CD14-positive monocyte (primary cell): ENCODE measurements around the gene PEX10. TPM values are rescaled to one million over a fixed set of nuclear protein-coding genes. Genes with fewer than 3 reads are reported as not detected.

Experiments used
- DNase-seq, 3 donors: peaks; one replicate each; pipeline ENCODE4 v3.0.0-alpha.2; 2011 to 2022
- H2AFZ ChIP-seq: 2 replicates; pipeline ENCODE4 v1.6.0; 2012; ENCODE audit warnings: mild to moderate bottlenecking, low read depth, low read length, inconsistent platforms; ENCODE audit not compliant: insufficient read depth, poor library complexity, severe bottlenecking
- H3K27ac ChIP-seq, 2 donors: 1 replicate in 1 of 2; 2 replicates in 1 of 2; pipeline ENCODE4 v1.5.1; 2012 to 2013; ENCODE audit warnings: low read length in 2 of 2, control low read depth in 1 of 2, inconsistent platforms in 1 of 2, low read depth in 1 of 2, mild to moderate bottlenecking in 1 of 2
- H3K27me3 ChIP-seq, 2 donors: one replicate each; pipeline versions ENCODE4 v1.6.0 to v1.6.1; 2011 to 2013; ENCODE audit warnings: low read length in 2 of 2; ENCODE audit not compliant: control insufficient read depth in 2 of 2, insufficient read depth in 2 of 2
- H3K36me3 ChIP-seq, 2 donors: replicated peaks in 1 of 2; 1 replicate in 1 of 2; 2 replicates in 1 of 2; pipeline versions ENCODE4 v1.5.1 to v1.6.1; 2012 to 2013; ENCODE audit warnings: low read length in 2 of 2, control low read depth in 1 of 2, inconsistent platforms in 1 of 2, mild to moderate bottlenecking in 1 of 2; ENCODE audit not compliant: insufficient read depth in 2 of 2, control insufficient read depth in 1 of 2
- H3K4me1 ChIP-seq, 2 donors: 1 replicate in 1 of 2; 2 replicates in 1 of 2; pipeline versions ENCODE4 v1.5.1 to v1.6.1; 2012 to 2013; ENCODE audit warnings: low read length in 2 of 2, control low read depth in 1 of 2, inconsistent platforms in 1 of 2, mild to moderate bottlenecking in 1 of 2, moderate library complexity in 1 of 2; ENCODE audit not compliant: insufficient read depth in 2 of 2, control insufficient read depth in 1 of 2
- H3K4me2 ChIP-seq: replicated peaks from 2 replicates; pipeline ENCODE3; 2012; ENCODE audit warnings: low read length, moderate library complexity, mild to moderate bottlenecking; ENCODE audit not compliant: poor library complexity, severe bottlenecking; ENCODE audit errors: extremely low read depth
- H3K4me3 ChIP-seq, 3 experiments: fragments of 200-600 bp in 1 of 3; sonication (generic) in 1 of 3; replicated peaks in 1 of 3; 1 replicate in 2 of 3; 2 replicates in 1 of 3; pipeline ENCODE4 v1.5.1; 2011 to 2013; ENCODE audit warnings: low read length in 3 of 3, mild to moderate bottlenecking in 3 of 3, control low read depth in 2 of 3, low read depth in 2 of 3, inconsistent platforms in 1 of 3, moderate library complexity in 1 of 3
- H3K79me2 ChIP-seq: 2 replicates; pipeline ENCODE4 v1.6.0; 2012; ENCODE audit warnings: mild to moderate bottlenecking, control low read depth, inconsistent platforms, low read length, moderate library complexity; ENCODE audit not compliant: insufficient read depth
- H3K9ac ChIP-seq: 2 replicates; pipeline ENCODE4 v1.6.0; 2017; ENCODE audit warnings: low read length, mild to moderate bottlenecking; ENCODE audit not compliant: insufficient read depth, poor library complexity, severe bottlenecking
- H3K9me3 ChIP-seq, 2 donors: replicated peaks in 1 of 2; 1 replicate in 1 of 2; 2 replicates in 1 of 2; pipeline versions ENCODE4 v1.5.1 to v1.6.1; 2012 to 2013; ENCODE audit warnings: low read length in 2 of 2, control low read depth in 1 of 2; ENCODE audit not compliant: control insufficient read depth in 1 of 2, insufficient read depth in 1 of 2
- H4K20me1 ChIP-seq: 2 replicates; pipeline ENCODE4 v1.6.0; 2012; ENCODE audit warnings: mild to moderate bottlenecking, low read length, control low read depth, moderate library complexity; ENCODE audit not compliant: insufficient read depth
- H3K27ac Mint-ChIP-seq, 7 donors: one replicate each; pipeline ENCODE4 v1.8.0; 2020; ENCODE audit warnings: mild to moderate bottlenecking in 7 of 7, mixed read lengths in 7 of 7, moderate library complexity in 6 of 7, inconsistent platforms in 2 of 7
- H3K27me3 Mint-ChIP-seq, 3 donors: one replicate each; pipeline ENCODE4 v1.8.0; 2021 to 2022; ENCODE audit warnings: low read depth in 3 of 3, mild to moderate bottlenecking in 3 of 3, mixed read lengths in 3 of 3, moderate library complexity in 3 of 3, inconsistent platforms in 1 of 3
- H3K36me3 Mint-ChIP-seq, 2 donors: one replicate each; pipeline ENCODE4 v1.8.0; 2020; ENCODE audit warnings: mixed read lengths in 2 of 2, inconsistent platforms in 1 of 2, mild to moderate bottlenecking in 1 of 2
- H3K4me1 Mint-ChIP-seq: one replicate; pipeline ENCODE4 v1.8.0; 2020; ENCODE audit warnings: mild to moderate bottlenecking, mixed read lengths
- H3K4me3 Mint-ChIP-seq, 2 donors: one replicate each; pipeline ENCODE4 v1.8.0; 2020; ENCODE audit warnings: mild to moderate bottlenecking in 2 of 2, mixed read lengths in 2 of 2, moderate library complexity in 1 of 2
- H3K9me3 Mint-ChIP-seq, 7 donors: one replicate each; pipeline ENCODE4 v1.8.0; 2020 to 2022; ENCODE audit warnings: mixed read lengths in 7 of 7, mild to moderate bottlenecking in 6 of 7, moderate library complexity in 6 of 7, inconsistent platforms in 2 of 7
- CTCF ChIP-seq: fragments of 200-600 bp; IDR thresholded peaks from one replicate; pipeline ENCODE4 v1.8.0; 2022; ENCODE audit warnings: antibody characterized with exemption, mild to moderate bottlenecking
- WGBS: methylation state at CpG from one replicate; pipeline ENCODE4 v1.1.5; 2013; ENCODE audit warnings: missing lambda C conversion rate; ENCODE audit not compliant: insufficient coverage; 5-methylcytosine and 5-hydroxymethylcytosine counted together
- intact Hi-C, 2 donors: fragments of 100-400 bp; cut with micrococcal nuclease; formaldehyde crosslinking; loops; one replicate each; pipeline versions ENCODE4 v1.15.0 to v1.15.1; 2023
- polyA plus RNA-seq, 3 donors: library from polyadenylated mRNA; depleted of rRNA in 1 of 3; unstranded in 2 of 3; stranded (reverse) in 1 of 3; fragments of 300-500 nt in 2 of 3; fragments of >200 nt in 1 of 3; fragmentation: Illumina TruSeq in 2 of 3; gene quantifications; 1 replicate in 2 of 3; 2 replicates in 1 of 3; pipeline ENCODE4 v1.2.3, GENCODE V29; 2012 to 2021

The PEX10 gene
- polyA plus RNA-seq, 3 donors: 7.0 to 10.5 (median 8.2) TPM

DNA sequence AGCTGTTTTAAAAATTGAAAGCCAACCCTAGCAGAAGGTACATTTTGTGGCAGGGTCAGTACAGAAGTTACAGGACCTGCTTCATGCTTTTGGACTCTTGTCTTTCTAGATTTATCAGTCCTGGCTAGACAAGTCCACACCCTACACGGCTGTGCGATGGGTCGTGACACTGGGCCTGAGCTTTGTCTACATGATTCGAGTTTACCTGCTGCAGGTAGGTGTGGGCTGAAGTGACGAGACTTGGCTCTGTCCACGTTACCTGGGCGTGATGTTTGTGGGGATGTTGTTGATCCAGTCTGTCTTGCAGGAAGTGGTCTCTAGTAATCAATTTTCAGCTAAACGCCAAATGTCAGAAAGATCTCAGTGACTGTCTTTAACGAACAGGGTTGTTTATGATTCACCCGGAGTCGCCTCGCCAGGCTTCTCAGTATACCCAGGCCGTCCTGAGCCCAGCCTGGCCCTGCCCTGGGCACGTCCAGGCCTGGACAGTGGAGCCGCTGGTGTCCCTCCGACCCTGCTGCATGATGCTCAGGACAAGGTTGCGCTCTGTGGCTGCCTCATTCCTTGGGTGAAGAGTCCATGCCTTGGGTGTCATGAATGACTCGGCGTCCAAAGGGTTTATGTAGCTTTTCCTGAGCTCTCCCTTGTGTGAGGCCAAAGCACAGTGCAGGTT is 15.2 kb downstream of the PEX10 start:
- no peak overlapping the region for H3K4me3 Mint-ChIP-seq
- H3K4me1 ChIP-seq: peaks cover 9 to 14% of the 10 kb centered on the region in 2 donors
- no peak overlapping the region for H3K27ac ChIP-seq
- no peaks in the 10 kb centered on the region for H3K9me3 ChIP-seq
- DNase-seq: no peak
- H3K79me2 ChIP-seq: peaks cover 53% of the 10 kb centered on the region
- peaks cover 0 to 2% (median 0%) of the 10 kb centered on the region in 3 donors for H3K27me3 Mint-ChIP-seq
- TF ChIP-seq CTCF: no peak
- H3K9ac ChIP-seq: no peak overlapping the region
- WGBS: 97% methylated on average over 16 of the region's 19 CpGs
- peaks cover 79 to 94% of the 10 kb centered on the region in 2 donors for H3K36me3 Mint-ChIP-seq
- H3K27ac Mint-ChIP-seq: peak overlapping the region in 3 of 7 donors; percentile 26 to 66 (median 55)
- H3K9me3 Mint-ChIP-seq: no peaks in the 10 kb centered on the region
- no peak overlapping the region for H3K4me3 ChIP-seq
- H2AFZ ChIP-seq: no peak overlapping the region
- peaks cover 93% of the 10 kb centered on the region for H4K20me1 ChIP-seq
- peaks cover 72 to 90% of the 10 kb centered on the region in 2 donors for H3K36me3 ChIP-seq
- intact Hi-C loops: no loop called here
- peaks cover 21% of the 10 kb centered on the region for H3K4me1 Mint-ChIP-seq
- H3K4me2 ChIP-seq: no peak overlapping the region
- no peaks in the 10 kb centered on the region for H3K27me3 ChIP-seq

GRCh38 chr1:2396476-2396875 is 15.9 kb downstream of the PEX10 start:
- Mint-ChIP-seq H3K4me1 (peaks cover 21% of the 10 kb centered on the region), H3K9me3 (no peaks in the 10 kb centered on the region), H3K36me3 (peaks cover 73 to 87% of the 10 kb centered on the region in 2 donors), H3K27me3 (peaks cover 0 to 2% (median 0%) of the 10 kb centered on the region in 3 donors), H3K4me3 (no peak overlapping the region), H3K27ac (peak overlapping the region in 2 of 7 donors; percentile 42 to 73)
- TF ChIP-seq CTCF: no peak
- Histone ChIP-seq H4K20me1 (peaks cover 86% of the 10 kb centered on the region), H3K9me3 (no peaks in the 10 kb centered on the region), H3K36me3 (peaks cover 65 to 84% of the 10 kb centered on the region in 2 donors), H3K4me2 (no peak overlapping the region), H3K9ac (no peak overlapping the region), H3K4me3 (no peak overlapping the region), H3K79me2 (peaks cover 56% of the 10 kb centered on the region), H3K27ac (no peak overlapping the region), H2AFZ (no peak overlapping the region), H3K4me1 (peaks cover 9 to 15% of the 10 kb centered on the region in 2 donors), H3K27me3 (no peaks in the 10 kb centered on the region)
- DNase-seq: no peak
- intact Hi-C loops: no loop called here
- WGBS: 98% methylated on average over 5 of the region's 5 CpGs
